Measurements from ENCODE around the gene ATP8B4. TPM values are rescaled to one million over a fixed set of nuclear protein-coding genes. Genes with fewer than 3 reads are reported as not detected.

Gene ATP8B4
- total RNA-seq, 1 experiment from 2014 or later = 0.20 TPM

DNA sequence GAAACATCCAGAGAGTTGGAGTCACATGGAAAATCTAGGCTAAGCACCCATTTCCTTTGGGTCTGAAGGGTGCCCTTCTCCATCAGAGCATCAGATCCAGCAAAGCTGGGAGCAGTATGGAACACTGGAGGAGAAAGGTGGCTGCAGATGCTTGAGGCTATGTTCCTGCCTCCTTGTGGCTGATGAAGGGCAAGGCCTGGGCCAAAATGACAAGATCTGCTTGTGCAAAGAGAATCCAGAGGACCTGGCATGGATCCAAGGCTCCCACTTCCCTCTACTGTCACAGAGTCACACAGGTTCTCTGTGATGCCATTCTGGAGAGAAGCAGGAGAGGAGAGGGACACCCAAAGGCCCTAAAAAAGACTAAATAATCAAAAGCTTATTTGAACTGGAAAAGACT, 9.2 kb upstream of the ATP8B4 start:
- intact Hi-C loops (cut with micrococcal nuclease; ENCODE audit: unreplicated experiment) = no loop called here
- no TSS peak for BruUV-seq (replicated peaks)
- H3K36me3 ChIP-seq (ENCODE audit: low read depth) = no peaks in the 10 kb centered on the region
- no peaks in the 10 kb centered on the region for H3K9me3 ChIP-seq (ENCODE audit: insufficient read depth, low read depth)
- no peaks in the 10 kb centered on the region for H4K20me1 ChIP-seq (ENCODE audit: insufficient read depth)
- H3K79me2 ChIP-seq (ENCODE audit: low read depth) = no peaks in the 10 kb centered on the region
- no peaks in the 10 kb centered on the region for H3K4me1 ChIP-seq (replicated peaks; ENCODE audit: insufficient read depth)
- H3K4me2 ChIP-seq = no peak overlapping the region
- H3K4me3 ChIP-seq = no peak overlapping the region
- no peak overlapping the region for H3K27ac ChIP-seq
- no peak overlapping the region for H2AFZ ChIP-seq
- DNase-seq = no peak
- ChIA-PET CTCF (no interaction called here), POLR2A (ENCODE audit: unreplicated experiment) (no interaction called here)
- no peaks in the 10 kb centered on the region for H3K9me2 ChIP-seq (ENCODE audit: insufficient read depth)
- TF ChIP-seq EZH2 (IDR thresholded peaks at IDR 0.05; ENCODE audit: low read depth) (no peak), CTCF (conservative IDR thresholded peaks at IDR 0.05) (no peak)
- no peaks in the 10 kb centered on the region for H3K27me3 ChIP-seq (ENCODE audit: insufficient read depth, low read depth)
- no peaks in the 10 kb centered on the region for H3F3A ChIP-seq (ENCODE audit: insufficient read depth, low read depth)

DNA sequence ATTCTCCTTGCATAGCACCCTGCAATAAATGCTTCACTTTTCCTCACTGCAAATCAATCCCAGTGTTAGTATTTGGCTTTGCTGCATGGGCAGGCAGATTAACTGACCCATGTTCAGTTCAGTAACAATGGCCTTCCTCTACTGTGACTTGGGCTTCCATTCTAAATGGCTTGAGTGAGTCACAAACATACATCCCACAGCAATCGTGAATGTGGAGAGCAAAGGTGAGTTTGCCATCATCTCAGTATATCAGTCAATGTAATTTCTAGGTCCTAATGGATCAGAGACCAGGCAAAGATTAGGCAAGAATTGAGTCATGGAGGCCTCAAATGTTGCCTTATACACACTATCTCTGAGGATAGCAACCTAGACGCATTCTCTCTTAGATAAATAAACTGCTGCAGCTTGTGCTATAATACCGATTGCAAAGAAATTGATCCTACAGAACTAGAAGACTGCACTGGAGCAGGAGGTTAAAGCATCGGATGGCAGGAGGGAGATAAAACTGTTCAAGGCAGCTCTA, 8.3 kb upstream of the ATP8B4 start:
- TF ChIP-seq EZH2 (IDR thresholded peaks at IDR 0.05; ENCODE audit: low read depth) (no peak), CTCF (conservative IDR thresholded peaks at IDR 0.05) (no peak)
- Histone ChIP-seq H3K4me1 (replicated peaks; ENCODE audit: insufficient read depth) (no peaks in the 10 kb centered on the region), H2AFZ (no peak overlapping the region), H3K9me2 (ENCODE audit: insufficient read depth) (no peaks in the 10 kb centered on the region), H3K36me3 (ENCODE audit: low read depth) (no peaks in the 10 kb centered on the region), H3F3A (ENCODE audit: insufficient read depth, low read depth) (no peaks in the 10 kb centered on the region), H3K4me3 (no peak overlapping the region), H3K27ac (no peak overlapping the region), H4K20me1 (ENCODE audit: insufficient read depth) (no peaks in the 10 kb centered on the region), H3K9me3 (ENCODE audit: insufficient read depth, low read depth) (no peaks in the 10 kb centered on the region), H3K4me2 (no peak overlapping the region), H3K79me2 (ENCODE audit: low read depth) (no peaks in the 10 kb centered on the region), H3K27me3 (ENCODE audit: insufficient read depth, low read depth) (no peaks in the 10 kb centered on the region)
- CTCF ChIA-PET = no interaction called here
- POLR2A ChIA-PET (ENCODE audit: unreplicated experiment) = no interaction called here
- BruUV-seq (replicated peaks) = no TSS peak
- intact Hi-C loops (cut with micrococcal nuclease; ENCODE audit: unreplicated experiment) = no loop called here
- no peak for DNase-seq

- Histone ChIP-seq H3K27ac (no peak overlapping the region), H3K4me1 (replicated peaks; ENCODE audit: insufficient read depth) (no peaks in the 10 kb centered on the region), H3K4me3 (no peak overlapping the region), H3K9me2 (ENCODE audit: insufficient read depth) (no peaks in the 10 kb centered on the region), H2AFZ (no peak overlapping the region), H3K36me3 (ENCODE audit: low read depth) (no peaks in the 10 kb centered on the region), H3K27me3 (ENCODE audit: insufficient read depth, low read depth) (no peaks in the 10 kb centered on the region), H3K79me2 (ENCODE audit: low read depth) (no peaks in the 10 kb centered on the region), H3K4me2 (no peak overlapping the region), H3F3A (ENCODE audit: insufficient read depth, low read depth) (no peaks in the 10 kb centered on the region), H3K9me3 (ENCODE audit: insufficient read depth, low read depth) (no peaks in the 10 kb centered on the region), H4K20me1 (ENCODE audit: insufficient read depth) (no peaks in the 10 kb centered on the region)
- TF ChIP-seq EZH2 (IDR thresholded peaks at IDR 0.05; ENCODE audit: low read depth) (no peak), CTCF (conservative IDR thresholded peaks at IDR 0.05) (no peak)
- DNase-seq = no peak
- CTCF ChIA-PET = no interaction called here
- no TSS peak for BruUV-seq (replicated peaks)
- POLR2A ChIA-PET (ENCODE audit: unreplicated experiment) = no interaction called here
- intact Hi-C loops (cut with micrococcal nuclease; ENCODE audit: unreplicated experiment) = no loop called here
Observed at GRCh38 chr15:50126072-50126471, 7.0 kb upstream of the ATP8B4 start.
